Right forelimb (tissue), 1 donor: ENCODE results near the gene DNAJC17.

Experiments used
- DNase-seq: peaks from one replicate; pipeline ENCODE4 v3.0.0-alpha.2; 2018

The DNAJC17 gene

GRCh38 chr15:40829115-40829514 lies 21.8 kb upstream of the DNAJC17 start:
- DNase-seq = no peak

DNA sequence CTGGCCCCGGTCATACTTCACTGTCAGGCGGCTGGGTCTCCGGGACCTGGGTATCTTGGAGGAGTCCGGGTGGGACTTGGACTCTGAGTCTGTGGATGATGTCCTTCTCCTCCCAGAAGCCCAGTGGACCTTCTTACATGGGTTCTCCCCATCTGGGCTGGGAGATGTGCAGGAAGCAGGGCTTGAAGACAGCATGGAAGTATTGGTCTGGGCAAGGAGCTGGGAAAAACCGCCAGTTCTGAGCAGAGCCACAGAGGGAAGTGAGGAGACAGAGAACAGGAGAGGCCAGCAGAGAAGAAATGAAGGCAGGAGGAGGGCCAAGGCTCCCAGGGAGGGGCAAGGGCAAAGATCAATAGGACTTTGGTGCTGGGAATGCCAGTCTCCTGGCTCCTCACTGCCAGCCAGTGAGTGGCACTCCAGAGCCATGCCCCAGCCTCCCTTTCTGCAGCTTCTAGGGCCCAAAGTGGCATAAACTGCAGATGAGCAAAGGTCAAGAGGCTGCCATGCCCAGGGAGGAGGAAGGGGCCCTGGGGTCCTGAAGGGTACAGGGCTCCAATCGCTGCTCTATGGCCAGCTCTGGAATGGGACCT lies 21.3 kb upstream of the DNAJC17 start, which contains the start of gene PPP1R14D:
Gene PPP1R14D, minus strand, starts transcription at position 262 of the 590 bp plus-strand sequence. Its CDS starts 67 bp downstream, at position 195.
- no peak for DNase-seq

DNA sequence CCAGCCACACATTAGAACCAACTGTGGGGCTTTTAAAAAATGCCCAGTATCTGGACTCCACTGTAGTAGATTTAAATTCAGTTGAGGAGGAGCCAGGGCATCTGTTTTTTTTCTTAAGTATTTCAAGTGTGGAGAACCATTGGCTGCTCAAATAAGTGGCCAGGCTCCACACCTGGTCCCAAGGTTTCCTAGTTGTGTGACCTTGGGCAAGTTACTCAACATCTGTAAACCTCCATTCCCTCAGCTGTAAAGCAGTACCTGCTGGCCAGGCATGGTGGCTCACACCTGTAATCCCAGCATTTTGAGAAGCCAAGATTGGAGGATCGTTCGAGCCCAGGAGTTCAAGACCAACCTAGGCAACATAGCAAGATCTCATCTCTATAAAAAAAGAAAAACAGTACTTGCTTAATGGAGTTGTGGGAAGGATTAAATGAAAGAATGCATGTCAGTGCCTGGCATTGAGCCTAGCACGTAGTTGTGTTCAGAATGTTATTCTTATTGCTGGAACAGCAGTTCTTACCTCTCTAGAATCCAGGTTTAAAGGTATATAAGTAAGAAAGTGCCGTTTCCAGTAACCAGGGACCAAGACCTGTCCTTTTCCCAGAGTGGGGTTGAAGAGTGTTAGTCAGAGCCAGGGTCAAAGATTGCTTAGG lies 19.3 kb upstream of the DNAJC17 start:
- DNase-seq = no peak

- DNase-seq = no peak
Observed at GRCh38 chr15:40825661-40826422, 18.6 kb upstream of the DNAJC17 start.

GRCh38 chr15:40823572-40824343 lies 16.5 kb upstream of the DNAJC17 start:
- no peak for DNase-seq

GRCh38 chr15:40821195-40821594 lies 13.9 kb upstream of the DNAJC17 start:
- no peak for DNase-seq

GRCh38 chr15:40819048-40819447 lies 11.8 kb upstream of the DNAJC17 start:
- no peak for DNase-seq

DNA sequence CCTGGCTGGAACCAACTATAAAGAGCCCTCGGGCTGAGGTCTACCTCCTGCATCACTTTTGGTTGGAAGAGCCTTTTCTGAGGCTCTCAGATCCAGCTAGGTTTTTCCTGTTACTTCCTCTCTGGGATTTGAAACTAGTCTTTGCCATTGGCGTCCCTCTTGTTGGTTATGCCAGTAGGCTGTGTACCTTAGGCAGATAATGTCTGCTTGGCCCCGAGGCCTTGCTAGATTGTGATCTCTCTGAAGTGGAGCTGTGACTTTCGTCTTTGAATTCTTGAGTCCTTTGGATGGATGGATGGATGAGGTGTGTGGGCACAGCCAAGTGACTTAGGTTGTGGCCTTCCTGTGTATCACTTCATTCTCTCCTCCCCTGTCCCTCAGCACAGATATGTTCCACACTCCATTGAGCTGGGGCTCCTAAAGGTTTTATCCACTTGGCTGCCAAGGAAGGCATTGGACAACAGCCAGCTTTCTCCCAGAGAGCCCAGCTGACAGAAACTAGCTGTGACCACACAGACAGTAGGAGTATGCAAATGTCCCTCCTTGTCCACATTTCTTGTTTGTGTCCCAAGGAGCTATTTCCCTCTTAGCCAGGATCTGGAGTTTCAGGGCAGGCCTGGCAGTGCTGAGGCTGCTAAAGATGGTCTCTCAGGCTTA lies 7.9 kb upstream of the DNAJC17 start:
- DNase-seq = no peak

DNA sequence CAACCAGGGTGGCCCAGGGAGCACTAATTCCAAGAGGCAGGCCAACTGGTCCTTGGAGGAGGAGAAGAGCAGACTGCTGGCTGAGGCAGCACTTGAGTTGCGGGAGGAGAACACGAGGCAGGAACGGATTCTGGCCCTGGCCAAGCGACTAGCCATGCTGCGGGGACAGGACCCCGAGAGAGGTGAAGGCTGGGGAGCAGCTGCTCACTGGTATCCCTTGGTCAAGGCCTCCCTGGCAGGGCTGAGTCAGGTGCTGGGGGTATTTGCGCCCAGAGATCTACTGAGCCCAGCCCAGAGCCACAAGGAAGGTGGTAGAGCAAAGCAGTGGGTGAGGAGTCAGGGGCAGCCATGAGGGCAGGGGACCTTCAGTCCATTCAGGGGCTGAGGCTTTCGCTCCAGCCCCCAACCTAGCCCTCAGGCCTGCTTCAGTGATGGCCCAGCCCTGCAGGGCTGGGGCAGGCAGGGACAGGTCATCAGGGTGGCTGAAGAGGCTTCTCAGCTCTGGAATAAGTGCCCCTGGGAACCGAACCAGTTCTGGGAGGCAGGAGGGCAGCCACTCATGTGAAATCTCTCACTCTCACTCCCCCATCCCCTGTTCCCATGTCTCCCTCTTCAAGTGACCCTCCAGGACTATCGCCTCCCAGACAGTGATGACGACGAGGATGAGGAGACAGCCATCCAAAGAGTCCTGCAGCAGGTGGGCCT lies 5.6 kb upstream of the DNAJC17 start:
- DNase-seq = no peak

- no peak for DNase-seq
Observed at GRCh38 chr15:40808861-40809450, 1.7 kb upstream of the DNAJC17 start.

GRCh38 chr15:40807888-40808461 lies 702 bp upstream of the DNAJC17 start:
- DNase-seq = no peak

- no peak for DNase-seq
Observed at GRCh38 chr15:40806672-40807027, 623 bp downstream of the DNAJC17 start.

DNA sequence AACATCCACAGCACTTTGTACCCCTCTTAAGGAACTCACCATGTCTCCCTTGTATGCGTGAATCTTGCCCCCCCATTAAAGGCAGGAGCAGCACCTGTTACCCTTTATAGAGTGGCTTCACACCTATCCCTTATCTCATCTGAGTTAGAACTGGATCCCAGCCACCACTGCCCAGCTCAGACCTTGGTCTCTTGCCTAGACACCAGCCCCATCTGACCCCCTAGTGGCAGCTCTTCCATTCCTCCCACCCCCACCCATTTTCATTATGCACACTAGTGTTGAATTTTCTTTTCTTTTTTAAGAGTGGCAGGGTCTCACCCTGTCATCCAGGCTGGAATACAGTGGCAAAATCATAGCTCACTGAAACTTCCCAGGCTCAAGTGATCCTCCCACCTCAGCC lies 3.6 kb downstream of the DNAJC17 start:
- DNase-seq = no peak

DNA sequence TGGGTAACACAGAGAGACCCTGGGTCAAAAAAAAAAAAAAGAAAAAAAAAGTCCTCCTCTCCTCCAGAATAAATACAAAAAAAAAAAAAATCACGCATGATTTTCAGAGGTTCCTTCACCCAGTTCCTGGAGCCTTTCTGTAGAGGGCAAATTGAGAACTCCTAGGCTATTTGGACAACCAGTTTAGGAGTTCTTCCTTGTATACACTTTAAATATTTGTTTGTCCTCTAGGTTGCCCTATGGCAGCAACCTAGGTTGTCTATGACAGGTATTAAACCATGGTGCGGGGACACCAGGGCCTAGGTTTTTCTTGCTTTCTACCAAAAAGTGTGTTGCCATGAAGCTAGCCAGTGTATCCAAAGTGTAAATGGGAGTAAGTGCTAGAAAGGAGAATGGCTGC lies 4.2 kb downstream of the DNAJC17 start:
- no peak for DNase-seq

- DNase-seq = no peak
Observed at GRCh38 chr15:40799523-40799922, 7.8 kb downstream of the DNAJC17 start.

DNA sequence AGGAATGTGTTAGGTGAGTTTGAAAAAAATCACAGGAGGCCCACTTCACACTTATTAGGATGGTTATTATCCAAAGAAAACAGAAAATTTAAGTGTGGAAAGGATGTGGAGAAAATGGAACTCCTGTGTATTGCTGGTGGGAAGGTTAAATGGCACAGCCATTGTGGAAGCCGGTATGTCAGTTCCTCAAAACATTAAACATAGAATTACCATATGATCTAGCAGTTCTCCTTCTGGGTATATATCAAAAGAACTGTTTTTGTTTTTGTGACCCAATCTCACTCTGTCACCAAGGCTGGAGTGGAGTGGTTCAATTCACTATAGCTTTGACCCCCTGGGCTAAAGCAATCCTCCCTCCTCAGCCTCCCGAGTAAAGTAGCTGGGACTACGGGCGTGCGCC lies 10.8 kb downstream of the DNAJC17 start:
- no peak for DNase-seq

GRCh38 chr15:40796041-40796440 lies 11.2 kb downstream of the DNAJC17 start:
- DNase-seq = no peak

- DNase-seq = no peak
Observed at GRCh38 chr15:40793216-40793989, 13.9 kb downstream of the DNAJC17 start.

GRCh38 chr15:40792394-40792793 lies 14.9 kb downstream of the DNAJC17 start:
- no peak for DNase-seq

GRCh38 chr15:40790718-40791117 lies 16.6 kb downstream of the DNAJC17 start:
- no peak for DNase-seq

DNA sequence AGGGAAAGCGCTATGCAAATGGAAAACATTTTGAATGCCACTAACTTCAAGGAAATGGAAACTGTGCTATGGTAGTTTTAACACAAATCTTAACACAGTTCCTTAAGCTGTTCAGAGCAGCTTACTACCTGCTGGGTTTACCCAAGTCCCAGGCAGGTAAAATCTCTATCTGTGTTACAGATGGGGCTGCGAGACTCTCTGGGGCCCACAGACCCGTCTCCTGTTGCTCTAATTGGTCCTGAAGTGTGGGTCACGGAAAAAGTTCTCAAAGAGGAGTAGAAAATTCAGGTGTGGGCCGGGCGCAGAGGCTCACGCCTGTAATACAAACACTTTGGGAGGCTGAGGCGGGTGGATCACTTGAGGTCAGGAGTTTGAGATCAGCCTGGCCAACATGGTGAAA lies 17.3 kb downstream of the DNAJC17 start:
- no peak for DNase-seq
